ENCODE data around the gene SORCS2.

SORCS2 gene

GRCh38 chr4:7272404-7272803 is 80.1 kb downstream of the SORCS2 start:
- TF ChIP-seq, protein P1, sequence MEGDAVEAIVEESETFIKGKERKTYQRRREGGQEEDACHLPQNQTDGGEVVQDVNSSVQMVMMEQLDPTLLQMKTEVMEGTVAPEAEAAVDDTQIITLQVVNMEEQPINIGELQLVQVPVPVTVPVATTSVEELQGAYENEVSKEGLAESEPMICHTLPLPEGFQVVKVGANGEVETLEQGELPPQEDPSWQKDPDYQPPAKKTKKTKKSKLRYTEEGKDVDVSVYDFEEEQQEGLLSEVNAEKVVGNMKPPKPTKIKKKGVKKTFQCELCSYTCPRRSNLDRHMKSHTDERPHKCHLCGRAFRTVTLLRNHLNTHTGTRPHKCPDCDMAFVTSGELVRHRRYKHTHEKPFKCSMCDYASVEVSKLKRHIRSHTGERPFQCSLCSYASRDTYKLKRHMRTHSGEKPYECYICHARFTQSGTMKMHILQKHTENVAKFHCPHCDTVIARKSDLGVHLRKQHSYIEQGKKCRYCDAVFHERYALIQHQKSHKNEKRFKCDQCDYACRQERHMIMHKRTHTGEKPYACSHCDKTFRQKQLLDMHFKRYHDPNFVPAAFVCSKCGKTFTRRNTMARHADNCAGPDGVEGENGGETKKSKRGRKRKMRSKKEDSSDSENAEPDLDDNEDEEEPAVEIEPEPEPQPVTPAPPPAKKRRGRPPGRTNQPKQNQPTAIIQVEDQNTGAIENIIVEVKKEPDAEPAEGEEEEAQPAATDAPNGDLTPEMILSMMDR (IDR thresholded peaks at IDR 0.05; ENCODE audit: extremely low read depth, missing control alignments) = no peak
- no peak for DNase-seq (ENCODE audit: low spot score)

- DNase-seq (ENCODE audit: low spot score) = no peak
- TF ChIP-seq, protein P1 (IDR thresholded peaks at IDR 0.05; ENCODE audit: extremely low read depth, missing control alignments) = no peak
Measured at GRCh38 chr4:7273738-7274297, 81.5 kb downstream of the SORCS2 start.

DNA sequence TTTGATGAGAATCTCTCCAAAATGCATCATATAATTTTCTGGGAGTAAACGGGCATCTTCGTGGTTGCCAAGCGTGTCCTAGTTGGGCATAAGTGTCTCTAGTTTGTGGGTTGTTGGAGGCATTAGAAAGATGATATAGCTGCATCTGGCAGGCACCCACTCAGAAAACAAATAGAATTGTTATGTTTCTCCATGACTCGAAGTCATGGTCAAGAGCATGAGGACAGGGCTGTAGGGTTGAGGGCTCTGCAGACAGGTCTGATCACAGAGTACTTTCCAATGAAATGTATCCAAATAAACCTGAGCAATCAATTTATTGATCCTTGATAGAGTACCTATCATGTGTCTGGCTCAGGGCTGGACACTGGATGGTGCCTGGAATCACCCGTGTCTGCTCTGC is 82.7 kb downstream of the SORCS2 start:
- TF ChIP-seq, protein P1 (IDR thresholded peaks at IDR 0.05; ENCODE audit: extremely low read depth, missing control alignments) = no peak
- DNase-seq (ENCODE audit: low spot score) = no peak

GRCh38 chr4:7275490-7276154 is 83.3 kb downstream of the SORCS2 start:
- DNase-seq (ENCODE audit: low spot score) = no peak
- TF ChIP-seq, protein P1 (IDR thresholded peaks at IDR 0.05; ENCODE audit: extremely low read depth, missing control alignments) = no peak

DNA sequence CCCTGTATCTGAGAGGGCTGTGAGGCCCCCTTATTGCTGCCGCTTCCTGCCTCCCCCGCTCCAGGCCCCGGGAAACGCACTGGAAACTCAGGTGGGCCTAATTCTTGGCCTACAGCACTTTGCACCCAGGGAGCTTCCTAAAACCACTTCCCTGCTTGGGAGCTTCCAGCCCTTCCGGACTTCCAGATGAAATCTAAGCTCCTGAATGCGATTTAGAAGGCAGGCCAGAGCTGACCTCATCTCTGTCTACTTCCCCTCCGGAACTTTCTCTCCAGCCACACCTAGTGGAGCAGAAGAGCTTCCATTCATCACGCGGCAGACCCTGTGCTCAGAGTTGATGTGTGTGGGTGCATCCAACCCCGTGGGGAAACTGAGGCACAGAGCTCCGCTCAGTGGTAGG is 84.2 kb downstream of the SORCS2 start:
- TF ChIP-seq, protein P1 (IDR thresholded peaks at IDR 0.05; ENCODE audit: extremely low read depth, missing control alignments) = no peak
- no peak for DNase-seq (ENCODE audit: low spot score)

DNA sequence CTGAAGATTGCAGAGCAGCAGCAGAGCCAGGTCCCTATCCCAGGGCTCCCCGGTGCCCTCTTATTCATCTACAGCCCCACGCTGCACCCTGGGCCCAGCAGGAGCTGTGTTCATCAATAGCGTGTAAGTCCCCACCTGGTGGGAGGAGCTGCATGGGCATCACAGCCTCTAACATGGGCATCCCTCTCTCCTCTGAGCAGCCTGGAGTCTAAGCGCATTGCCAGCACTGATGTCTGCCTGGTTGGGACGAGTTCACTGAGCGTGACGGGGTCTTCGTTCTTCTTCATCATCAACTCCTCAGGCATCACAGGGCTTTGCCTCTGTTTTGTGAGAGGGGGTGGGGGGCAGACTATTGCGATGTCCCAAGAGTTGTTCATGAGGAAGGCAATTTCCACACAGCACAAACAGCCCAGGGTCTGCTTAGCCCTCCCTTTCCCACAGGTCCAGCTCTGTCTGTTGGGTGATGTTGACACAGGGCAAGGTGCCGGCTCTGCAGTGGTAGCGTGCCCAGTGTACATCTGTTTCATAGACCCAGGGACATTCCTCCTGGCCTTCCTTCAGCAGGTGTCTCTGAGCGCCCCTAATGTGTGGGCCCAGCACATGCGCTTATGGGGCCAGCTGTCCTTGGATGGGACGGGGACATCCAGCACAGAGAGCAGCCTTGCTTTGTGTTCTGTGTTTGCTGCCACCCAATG is 85.9 kb downstream of the SORCS2 start:
- TF ChIP-seq, protein P1 (IDR thresholded peaks at IDR 0.05; ENCODE audit: extremely low read depth, missing control alignments) = no peak
- DNase-seq (ENCODE audit: low spot score) = no peak

- DNase-seq (ENCODE audit: low spot score) = no peak
- TF ChIP-seq, protein P1 (IDR thresholded peaks at IDR 0.05; ENCODE audit: extremely low read depth, missing control alignments) = no peak
Measured at GRCh38 chr4:7278981-7279380, 86.6 kb downstream of the SORCS2 start.

All from GM20000 (cell line).